Measurements from ENCODE around the gene ACSS3.
"Not testable (repeated sequence)": the region's sequence is repeated elsewhere in the genome, so short reads cannot be mapped to it uniquely, and the experiment has no call there.

ACSS3 gene

GRCh38 chr12:81167694-81168093 lies 89.8 kb downstream of the ACSS3 start:
- DNase-seq (ENCODE audit: low spot score) = no peak

DNA sequence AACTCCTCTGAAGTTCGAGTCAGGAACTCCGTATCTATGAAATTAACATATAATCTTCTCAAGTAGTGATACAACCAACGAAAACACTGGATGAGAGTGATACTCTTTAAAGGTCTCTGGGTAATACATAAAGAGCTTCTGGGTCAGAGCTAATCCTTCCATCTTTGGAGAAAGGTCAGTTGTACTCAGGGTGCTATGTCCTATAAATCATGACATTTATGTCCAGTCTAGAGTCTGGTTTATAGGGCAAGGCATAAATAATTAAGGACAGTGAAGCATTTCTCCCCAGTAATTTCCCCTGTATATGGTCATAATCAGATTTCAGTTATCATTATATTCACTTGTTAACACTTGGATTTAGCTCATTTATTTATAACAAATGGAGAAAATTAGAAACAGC lies 90.6 kb downstream of the ACSS3 start:
- no peak for DNase-seq (ENCODE audit: low spot score)

GRCh38 chr12:81170072-81170471 lies 92.2 kb downstream of the ACSS3 start:
- DNase-seq (ENCODE audit: low spot score) = no peak

GRCh38 chr12:81172851-81173250 lies 95.0 kb downstream of the ACSS3 start:
- no peak for DNase-seq (ENCODE audit: low spot score)

DNA sequence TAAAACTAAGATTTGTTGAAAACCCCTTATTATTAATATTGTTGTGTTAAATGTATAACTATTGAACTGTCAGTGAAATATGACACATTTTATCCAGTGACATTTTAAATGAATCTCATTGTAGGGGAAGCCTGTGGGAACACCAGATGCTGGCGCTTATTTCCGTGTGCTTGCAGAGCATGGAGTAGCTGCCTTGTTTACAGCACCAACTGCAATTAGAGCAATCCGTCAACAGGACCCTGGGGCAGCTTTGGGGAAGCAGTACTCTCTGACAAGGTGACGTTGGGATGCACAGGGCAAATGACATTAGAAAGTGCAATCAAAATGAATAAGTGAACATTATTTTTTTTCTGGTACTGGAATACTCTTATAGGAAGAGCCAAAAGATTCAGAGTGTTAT lies 96.8 kb downstream of the ACSS3 start:
- no peak for DNase-seq (ENCODE audit: low spot score)

- no peak for DNase-seq (ENCODE audit: low spot score)
Observed at GRCh38 chr12:81176796-81177195, 98.9 kb downstream of the ACSS3 start.

DNA sequence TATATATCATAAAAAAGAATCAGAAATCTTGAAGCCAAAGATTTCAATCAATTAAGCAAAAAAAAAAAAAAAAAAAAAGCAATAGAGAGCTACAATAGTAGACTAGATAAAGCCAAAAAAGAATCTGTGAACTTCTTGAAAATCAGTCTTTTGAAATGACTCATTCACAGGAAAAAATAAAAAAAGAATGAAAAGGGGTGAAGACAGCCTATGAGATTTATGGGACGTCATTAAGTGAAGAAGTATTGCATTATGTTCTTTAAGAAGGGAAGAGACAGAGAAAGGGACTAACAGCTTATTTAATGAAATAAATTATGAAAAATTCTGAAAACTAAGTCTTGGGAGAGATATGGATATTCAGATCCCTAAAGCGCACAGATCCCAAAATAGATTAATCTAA lies 103.8 kb downstream of the ACSS3 start:
- no peak for DNase-seq (ENCODE audit: low spot score)

- DNase-seq (ENCODE audit: low spot score) = no peak
Observed at GRCh38 chr12:81187686-81188085, 109.8 kb downstream of the ACSS3 start.

- DNase-seq (ENCODE audit: low spot score) = no peak
Observed at GRCh38 chr12:81196595-81196994, 118.7 kb downstream of the ACSS3 start.

DNA sequence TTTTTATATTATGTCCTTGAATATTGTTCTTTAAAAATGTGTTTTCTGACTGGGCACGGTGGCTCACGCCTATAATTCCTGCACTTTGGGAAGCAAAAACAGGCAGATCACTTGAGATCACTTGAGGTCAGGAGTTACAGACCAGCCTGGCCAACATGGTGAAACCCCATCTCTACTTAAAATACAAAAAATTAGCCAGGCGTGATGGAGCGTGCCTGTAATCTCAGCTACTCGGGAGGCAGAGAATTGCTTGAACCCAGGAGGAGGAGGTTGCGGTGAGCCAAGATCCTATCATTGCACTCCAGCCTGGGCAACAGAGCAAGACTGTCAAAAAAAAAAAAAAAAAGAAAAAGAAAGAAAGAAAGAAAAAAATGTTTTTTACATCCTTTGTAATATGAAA lies 122.7 kb downstream of the ACSS3 start:
- not testable (repeated sequence) for DNase-seq (ENCODE audit: low spot score)

- no peak for DNase-seq (ENCODE audit: low spot score)
Observed at GRCh38 chr12:81203671-81204204, 125.9 kb downstream of the ACSS3 start.

GRCh38 chr12:81205416-81205815 lies 127.5 kb downstream of the ACSS3 start:
- DNase-seq (ENCODE audit: low spot score) = no peak

- DNase-seq (ENCODE audit: low spot score) = no peak
Observed at GRCh38 chr12:81206429-81206828, 128.6 kb downstream of the ACSS3 start.

GRCh38 chr12:81207173-81207572 lies 129.3 kb downstream of the ACSS3 start:
- DNase-seq (ENCODE audit: low spot score) = no peak

GRCh38 chr12:81207664-81208063 lies 129.8 kb downstream of the ACSS3 start:
- DNase-seq (ENCODE audit: low spot score) = no peak

DNA sequence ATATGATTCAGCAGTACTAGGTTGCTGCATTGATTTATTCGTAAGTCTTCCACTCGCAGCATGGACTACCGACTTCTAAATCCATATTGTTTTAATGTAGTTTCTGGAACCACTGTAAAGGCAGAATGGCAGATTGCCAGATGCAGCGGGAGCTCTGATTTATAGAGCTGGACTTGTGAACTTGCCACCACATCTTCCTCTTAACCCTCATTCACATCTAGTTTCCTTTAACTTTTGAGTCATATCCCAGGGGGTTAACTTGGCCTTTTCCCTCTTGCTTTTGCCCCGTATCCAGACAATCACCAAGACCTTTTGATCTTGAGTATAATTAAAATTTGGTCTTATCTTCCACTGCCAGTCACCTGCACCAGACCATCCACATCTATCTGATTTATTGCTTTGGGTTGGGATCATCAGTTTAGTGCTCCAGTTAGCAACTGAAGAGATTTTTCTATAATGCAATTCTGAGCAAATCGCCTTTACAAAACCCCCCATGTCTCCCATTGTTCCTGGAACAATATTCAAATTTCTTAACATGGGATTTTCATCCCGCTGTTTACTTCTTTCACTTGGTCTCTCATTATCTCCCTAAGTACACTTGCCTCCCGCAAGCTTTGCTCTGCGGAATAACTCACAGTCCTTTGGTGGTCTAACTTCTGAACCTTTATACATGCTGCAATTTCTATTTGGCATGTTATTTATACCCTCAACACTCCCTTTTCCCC lies 130.5 kb downstream of the ACSS3 start:
- DNase-seq (ENCODE audit: low spot score) = no peak

- no peak for DNase-seq (ENCODE audit: low spot score)
Observed at GRCh38 chr12:81209012-81209411, 131.1 kb downstream of the ACSS3 start.

- not testable (repeated sequence) for DNase-seq (ENCODE audit: low spot score)
Observed at GRCh38 chr12:81209772-81210225, 131.9 kb downstream of the ACSS3 start.

DNA sequence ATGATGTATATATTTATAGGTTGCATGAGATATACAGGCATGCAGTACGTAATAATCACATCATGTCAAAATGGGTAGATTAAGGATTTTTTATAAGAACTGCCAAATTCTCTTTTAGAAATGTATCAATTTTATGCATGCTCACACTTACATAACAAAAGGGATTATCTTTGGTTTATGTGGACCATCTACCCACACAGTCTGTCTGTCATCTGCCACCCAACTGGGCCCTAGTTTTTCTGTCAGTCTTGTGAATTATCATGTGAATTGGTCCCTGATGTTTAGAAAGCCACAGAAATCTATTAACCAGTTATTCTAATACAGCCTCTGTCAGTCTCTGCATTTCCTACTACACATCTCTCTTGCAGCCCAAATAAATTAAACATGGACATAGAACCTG lies 133.4 kb downstream of the ACSS3 start:
- no peak for DNase-seq (ENCODE audit: low spot score)

DNA sequence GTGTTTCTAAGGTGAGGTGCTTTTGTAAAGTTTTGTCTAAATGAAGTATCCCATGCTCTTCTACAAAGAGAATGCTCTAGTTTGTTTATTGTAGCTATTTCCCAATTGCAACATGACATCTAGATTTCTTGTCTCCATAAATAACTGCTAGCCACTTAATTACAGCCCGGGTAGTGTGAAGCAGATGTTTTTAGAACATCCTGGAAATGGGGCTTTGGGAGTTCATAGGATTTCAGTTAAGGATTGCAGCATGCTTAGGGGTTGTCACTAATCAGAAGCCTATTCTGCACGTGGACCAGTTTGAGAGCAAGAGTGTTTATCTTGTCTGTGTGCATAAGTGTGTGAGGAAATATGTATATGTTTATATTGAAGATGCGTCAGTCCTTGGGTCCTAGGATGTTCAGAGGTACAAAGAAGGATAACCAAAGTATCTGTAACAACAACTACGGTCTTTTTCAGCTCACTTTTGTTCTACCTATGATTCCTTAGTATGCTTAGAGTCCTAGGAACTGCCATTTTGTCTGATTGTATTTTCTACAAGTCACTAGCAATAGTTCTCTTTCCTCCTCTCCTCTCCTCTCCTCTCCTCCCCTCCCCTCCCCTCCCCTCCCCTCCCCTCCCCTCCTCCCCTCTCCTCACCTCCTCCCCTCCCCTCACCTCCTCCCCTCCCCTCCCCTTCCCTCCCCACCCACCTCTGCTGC lies 135.3 kb downstream of the ACSS3 start:
- DNase-seq (ENCODE audit: low spot score) = no peak

DNA sequence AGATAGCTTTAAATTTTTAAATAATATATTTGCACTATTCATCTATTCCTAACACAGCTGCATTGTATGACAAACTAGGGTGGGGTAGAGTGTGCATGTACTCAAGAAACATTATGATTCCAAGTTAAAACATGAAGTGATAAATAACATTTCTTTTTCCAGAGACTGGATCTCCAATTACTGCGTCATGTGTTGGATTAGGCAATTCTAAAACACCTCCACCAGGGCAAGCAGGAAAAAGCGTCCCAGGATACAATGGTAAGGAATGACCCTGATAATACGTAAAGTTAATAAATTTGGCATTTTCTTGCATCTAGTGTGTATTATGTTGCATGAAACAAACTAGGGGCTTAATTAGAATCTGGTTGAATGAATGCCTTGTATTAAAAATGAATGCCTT lies 138.9 kb downstream of the ACSS3 start:
- no peak for DNase-seq (ENCODE audit: low spot score)

- DNase-seq (ENCODE audit: low spot score) = no peak
Observed at GRCh38 chr12:81221681-81222080, 143.8 kb downstream of the ACSS3 start.

GRCh38 chr12:81222846-81223592 lies 145.1 kb downstream of the ACSS3 start:
- no peak for DNase-seq (ENCODE audit: low spot score)

All from Ammon's horn (tissue), 1 donor.